ENCODE results near the gene SPATA31E1.
"Not testable (repeated sequence)": the region's sequence is repeated elsewhere in the genome, so short reads cannot be mapped to it uniquely, and the experiment has no call there.

DNA sequence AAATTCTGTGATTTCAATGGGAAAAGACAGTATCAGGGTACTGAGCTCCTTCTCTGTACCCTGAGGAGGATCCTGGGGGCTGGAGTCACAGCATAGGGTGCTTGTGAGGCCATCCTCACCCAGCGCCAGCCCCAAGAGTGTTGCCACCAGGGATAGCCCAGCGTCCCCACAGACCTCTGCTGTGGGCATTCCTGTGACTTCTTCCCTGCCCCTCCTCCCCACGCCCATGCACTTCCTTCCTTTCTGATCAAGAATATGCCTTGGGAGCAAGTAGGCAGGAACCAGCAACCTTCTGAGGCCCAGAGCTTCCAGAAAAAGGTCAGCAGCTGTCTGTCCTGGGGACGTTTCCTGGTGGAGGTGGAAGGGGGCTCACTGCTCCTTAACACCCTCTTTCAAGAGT lies 31.5 kb upstream of the SPATA31E1 start:
- TF ChIP-seq, protein P1, sequence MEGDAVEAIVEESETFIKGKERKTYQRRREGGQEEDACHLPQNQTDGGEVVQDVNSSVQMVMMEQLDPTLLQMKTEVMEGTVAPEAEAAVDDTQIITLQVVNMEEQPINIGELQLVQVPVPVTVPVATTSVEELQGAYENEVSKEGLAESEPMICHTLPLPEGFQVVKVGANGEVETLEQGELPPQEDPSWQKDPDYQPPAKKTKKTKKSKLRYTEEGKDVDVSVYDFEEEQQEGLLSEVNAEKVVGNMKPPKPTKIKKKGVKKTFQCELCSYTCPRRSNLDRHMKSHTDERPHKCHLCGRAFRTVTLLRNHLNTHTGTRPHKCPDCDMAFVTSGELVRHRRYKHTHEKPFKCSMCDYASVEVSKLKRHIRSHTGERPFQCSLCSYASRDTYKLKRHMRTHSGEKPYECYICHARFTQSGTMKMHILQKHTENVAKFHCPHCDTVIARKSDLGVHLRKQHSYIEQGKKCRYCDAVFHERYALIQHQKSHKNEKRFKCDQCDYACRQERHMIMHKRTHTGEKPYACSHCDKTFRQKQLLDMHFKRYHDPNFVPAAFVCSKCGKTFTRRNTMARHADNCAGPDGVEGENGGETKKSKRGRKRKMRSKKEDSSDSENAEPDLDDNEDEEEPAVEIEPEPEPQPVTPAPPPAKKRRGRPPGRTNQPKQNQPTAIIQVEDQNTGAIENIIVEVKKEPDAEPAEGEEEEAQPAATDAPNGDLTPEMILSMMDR (IDR thresholded peaks at IDR 0.05), result not testable (repeated sequence)
- TF ChIP-seq POLR2A (IDR thresholded peaks at IDR 0.05), result not testable (repeated sequence)
